ENCODE measurements around the gene LMF2. TPM values are rescaled to one million over a fixed set of nuclear protein-coding genes. Genes with fewer than 3 reads are reported as not detected.

The LMF2 gene
- polyA plus RNA-seq, 1 donor (not counting 4 experiments of a cell fraction or from before 2014, with no cell fraction given) = 13.2 TPM

DNA sequence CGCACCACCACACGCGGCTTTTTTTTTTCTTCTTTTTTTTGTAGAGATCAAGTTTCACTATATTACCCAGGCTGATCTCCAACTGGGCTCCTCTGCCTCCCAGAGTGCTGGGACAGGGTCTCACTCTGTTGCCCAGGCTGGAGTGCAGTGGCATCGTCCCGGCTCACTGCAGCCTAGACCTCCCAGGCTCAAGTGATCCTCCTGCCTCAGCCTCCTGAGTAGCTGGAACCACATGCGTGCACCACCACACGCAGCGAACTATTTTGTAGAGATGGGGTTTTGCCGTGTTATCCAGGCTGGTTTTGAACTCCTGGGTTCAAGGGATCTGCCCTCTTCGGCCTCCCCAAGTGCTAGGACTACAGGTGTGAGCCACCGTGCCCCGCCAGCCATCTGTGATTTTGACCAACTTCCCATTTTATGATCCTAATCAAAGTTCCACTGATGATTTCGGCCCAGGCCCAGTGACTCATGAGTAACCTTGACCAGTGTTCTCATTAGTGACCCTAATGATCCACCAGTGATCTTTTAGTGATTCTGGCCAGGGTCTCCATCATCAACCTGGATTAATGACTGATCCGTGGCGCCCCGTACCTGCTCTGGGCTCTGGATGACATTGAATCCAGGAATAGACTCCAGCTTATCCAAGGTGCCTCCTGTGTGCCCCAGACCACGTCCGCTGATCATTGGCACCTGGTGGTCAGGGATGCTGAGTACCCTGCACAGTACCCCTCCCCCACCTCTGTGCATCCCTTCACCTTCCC lies 20.6 kb upstream of the LMF2 start:
- Histone ChIP-seq H4K20me1 (ENCODE audit: control insufficient read depth, extremely low read depth, insufficient read depth, low read length) (no peaks in the 10 kb centered on the region), H3K4me2 (ENCODE audit: control insufficient read depth, extremely low read depth, insufficient read depth, low read depth, low read length) (no peak overlapping the region), H3K9me3 (ENCODE audit: control insufficient read depth, low read depth, low read length) (no peaks in the 10 kb centered on the region), H3K4me1 (ENCODE audit: control insufficient read depth, extremely low read depth, insufficient read depth, low read length) (peaks cover 21% of the 10 kb centered on the region), H3K27me3 (ENCODE audit: control insufficient read depth, extremely low read depth, insufficient read depth, low read length) (peaks cover 11% of the 10 kb centered on the region), H3K79me2 (ENCODE audit: control insufficient read depth, insufficient read depth, low read length) (peaks cover 19% of the 10 kb centered on the region), H3K27ac (ENCODE audit: control insufficient read depth, insufficient read depth, low read length) (no peak overlapping the region), H2AFZ (ENCODE audit: control insufficient read depth, low read length) (no peak overlapping the region), H3K9me1 (ENCODE audit: control insufficient read depth, extremely low read depth, insufficient read depth, low read length) (no peaks in the 10 kb centered on the region), H3K36me3 (ENCODE audit: control insufficient read depth in 2 of 2, extremely low read depth in 1 of 2, insufficient read depth in 2 of 2, low read length in 2 of 2) (peaks cover 7 to 11% of the 10 kb centered on the region in 2 experiments), H3K9ac (ENCODE audit: control insufficient read depth, extremely low read depth, insufficient read depth, low read length) (no peak overlapping the region), H3K4me3 (ENCODE audit: control insufficient read depth in 2 of 3, extremely low read depth in 1 of 3, insufficient read depth in 2 of 3, low read depth in 1 of 3, low read length in 3 of 3) (no peak overlapping the region)
- dilution Hi-C loops (cut with MboI; ENCODE audit: extremely low pct_ligation_motif_present, low sequenced_read_pairs) = no loop called here
- no peak for TF ChIP-seq EZH2 (IDR thresholded peaks at IDR 0.05; ENCODE audit: low read length)
- TF ChIP-seq, protein P1, sequence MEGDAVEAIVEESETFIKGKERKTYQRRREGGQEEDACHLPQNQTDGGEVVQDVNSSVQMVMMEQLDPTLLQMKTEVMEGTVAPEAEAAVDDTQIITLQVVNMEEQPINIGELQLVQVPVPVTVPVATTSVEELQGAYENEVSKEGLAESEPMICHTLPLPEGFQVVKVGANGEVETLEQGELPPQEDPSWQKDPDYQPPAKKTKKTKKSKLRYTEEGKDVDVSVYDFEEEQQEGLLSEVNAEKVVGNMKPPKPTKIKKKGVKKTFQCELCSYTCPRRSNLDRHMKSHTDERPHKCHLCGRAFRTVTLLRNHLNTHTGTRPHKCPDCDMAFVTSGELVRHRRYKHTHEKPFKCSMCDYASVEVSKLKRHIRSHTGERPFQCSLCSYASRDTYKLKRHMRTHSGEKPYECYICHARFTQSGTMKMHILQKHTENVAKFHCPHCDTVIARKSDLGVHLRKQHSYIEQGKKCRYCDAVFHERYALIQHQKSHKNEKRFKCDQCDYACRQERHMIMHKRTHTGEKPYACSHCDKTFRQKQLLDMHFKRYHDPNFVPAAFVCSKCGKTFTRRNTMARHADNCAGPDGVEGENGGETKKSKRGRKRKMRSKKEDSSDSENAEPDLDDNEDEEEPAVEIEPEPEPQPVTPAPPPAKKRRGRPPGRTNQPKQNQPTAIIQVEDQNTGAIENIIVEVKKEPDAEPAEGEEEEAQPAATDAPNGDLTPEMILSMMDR (optimal IDR thresholded peaks at IDR 0.05 in 1 of 3, IDR thresholded peaks at IDR 0.05 in 1 of 3, conservative IDR thresholded peaks at IDR 0.05 in 1 of 3; ENCODE audit: extremely low read depth in 1 of 3, insufficient read depth in 2 of 3, low read length in 3 of 3) = no peak
- no peak for FAIRE-seq
- DNase-seq (ENCODE audit: low read depth, low spot score) = no peak

DNA sequence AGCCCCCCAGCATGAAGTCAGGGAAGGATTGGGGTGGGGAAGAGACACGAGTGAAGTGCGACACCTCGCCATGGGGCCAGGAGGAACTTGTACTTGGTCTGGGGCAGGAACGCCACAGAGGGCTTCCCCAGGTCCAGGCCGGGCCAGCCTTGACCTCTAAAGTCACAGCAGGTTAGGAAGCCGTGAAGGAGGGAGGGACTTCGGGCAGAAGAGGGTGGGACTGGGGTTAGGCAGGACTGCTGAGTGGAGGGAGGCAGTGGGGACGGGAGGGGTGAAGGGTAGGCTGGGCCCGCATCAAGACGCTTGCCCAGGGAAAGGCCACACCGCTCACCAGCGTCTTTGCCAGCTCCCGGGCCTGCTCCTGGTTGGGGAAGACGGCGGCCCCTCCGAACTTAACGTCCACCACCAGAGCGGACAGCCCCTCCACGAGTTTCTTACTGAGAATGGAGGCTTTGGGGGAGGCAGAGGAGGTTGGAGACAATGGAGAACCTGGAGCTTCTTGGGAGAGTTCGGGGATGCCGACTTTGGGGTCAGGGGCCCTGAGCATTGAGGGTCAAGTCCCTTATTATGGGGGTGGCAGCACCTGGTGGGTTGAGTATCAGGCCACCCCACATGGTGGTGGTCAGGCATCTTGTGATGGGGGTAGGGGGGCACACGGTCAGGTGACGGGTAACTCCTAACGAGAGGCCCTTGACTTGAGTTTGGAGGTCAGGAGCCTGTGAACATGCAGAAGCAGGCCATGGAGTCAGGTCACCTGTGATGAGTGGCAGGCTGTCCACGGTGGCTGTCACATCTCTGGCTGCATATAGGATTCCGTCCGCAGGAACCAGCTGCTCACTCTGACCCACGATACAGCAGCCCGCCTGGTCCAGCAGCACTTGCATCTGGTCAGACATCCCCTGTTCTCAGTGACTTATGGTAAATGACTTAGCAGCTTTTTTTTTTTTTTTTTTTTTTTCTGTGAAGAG lies 19.6 kb upstream of the LMF2 start:
- Histone ChIP-seq H3K9ac (ENCODE audit: control insufficient read depth, extremely low read depth, insufficient read depth, low read length) (peak overlapping the region; percentile 85), H3K27me3 (ENCODE audit: control insufficient read depth, extremely low read depth, insufficient read depth, low read length) (peaks cover 11% of the 10 kb centered on the region)
- FAIRE-seq = no peak

More for the DNA sequence above, 19.6 kb upstream of the LMF2 start:
- H3K4me1 ChIP-seq (ENCODE audit: control insufficient read depth, extremely low read depth, insufficient read depth, low read length) = peaks cover 21% of the 10 kb centered on the region
- H3K9me3 ChIP-seq (ENCODE audit: control insufficient read depth, low read depth, low read length) = no peaks in the 10 kb centered on the region
- DNase-seq (ENCODE audit: low read depth, low spot score) = no peak
- no peaks in the 10 kb centered on the region for H4K20me1 ChIP-seq (ENCODE audit: control insufficient read depth, extremely low read depth, insufficient read depth, low read length)
- H3K27ac ChIP-seq (ENCODE audit: control insufficient read depth, insufficient read depth, low read length) = peak overlapping the region; percentile 70
- H2AFZ ChIP-seq (ENCODE audit: control insufficient read depth, low read length) = peak overlapping the region; percentile 3
- TF ChIP-seq EZH2 (IDR thresholded peaks at IDR 0.05; ENCODE audit: low read length) = no peak
- TF ChIP-seq, protein P1 (optimal IDR thresholded peaks at IDR 0.05 in 1 of 3, IDR thresholded peaks at IDR 0.05 in 1 of 3, conservative IDR thresholded peaks at IDR 0.05 in 1 of 3; ENCODE audit: extremely low read depth in 1 of 3, insufficient read depth in 2 of 3, low read length in 3 of 3) = no peak
- H3K9me1 ChIP-seq (ENCODE audit: control insufficient read depth, extremely low read depth, insufficient read depth, low read length) = no peaks in the 10 kb centered on the region
- peaks cover 24% of the 10 kb centered on the region for H3K79me2 ChIP-seq (ENCODE audit: control insufficient read depth, insufficient read depth, low read length)
- dilution Hi-C loops (cut with MboI; ENCODE audit: extremely low pct_ligation_motif_present, low sequenced_read_pairs) = no loop called here
- H3K4me2 ChIP-seq (ENCODE audit: control insufficient read depth, extremely low read depth, insufficient read depth, low read depth, low read length) = peak overlapping the region; percentile 69
- peak overlapping the region; percentile 72 to 81 (median 79) for H3K4me3 ChIP-seq (ENCODE audit: control insufficient read depth in 2 of 3, extremely low read depth in 1 of 3, insufficient read depth in 2 of 3, low read depth in 1 of 3, low read length in 3 of 3)
- peaks cover 12 to 19% of the 10 kb centered on the region in 2 experiments for H3K36me3 ChIP-seq (ENCODE audit: control insufficient read depth in 2 of 2, extremely low read depth in 1 of 2, insufficient read depth in 2 of 2, low read length in 2 of 2)

Measured in keratinocyte (primary cell).